HG02981 (cell line): ENCODE results near the gene DISP2.

Experiments used
- ATAC-seq: cut with Tn5 transposase; IDR thresholded peaks from one replicate; pipeline ENCODE4 v1.9.1; 2021; ENCODE audit warnings: mild to moderate bottlenecking, moderate library complexity; ENCODE audit not compliant: unreplicated experiment

The DISP2 gene

DNA sequence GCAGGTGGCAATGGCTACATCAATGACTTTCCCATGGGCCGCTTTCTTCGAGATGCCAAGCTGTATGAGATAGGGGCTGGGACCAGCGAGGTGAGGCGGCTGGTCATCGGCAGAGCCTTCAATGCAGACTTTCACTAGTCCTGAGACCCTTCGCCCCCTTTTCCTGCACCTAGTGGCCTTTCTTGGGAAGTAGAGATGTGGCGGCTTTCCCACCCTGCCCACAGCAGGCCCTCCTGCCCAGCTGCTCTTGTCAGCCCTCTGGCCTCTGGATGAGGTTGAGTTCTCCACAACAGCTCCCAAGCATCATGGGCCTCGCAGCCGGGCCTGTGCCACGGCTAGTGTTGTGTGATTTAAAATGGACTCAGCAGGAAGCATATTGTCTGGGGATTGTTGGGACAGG lies 60.1 kb downstream of the DISP2 start:
- ATAC-seq = no peak

DNA sequence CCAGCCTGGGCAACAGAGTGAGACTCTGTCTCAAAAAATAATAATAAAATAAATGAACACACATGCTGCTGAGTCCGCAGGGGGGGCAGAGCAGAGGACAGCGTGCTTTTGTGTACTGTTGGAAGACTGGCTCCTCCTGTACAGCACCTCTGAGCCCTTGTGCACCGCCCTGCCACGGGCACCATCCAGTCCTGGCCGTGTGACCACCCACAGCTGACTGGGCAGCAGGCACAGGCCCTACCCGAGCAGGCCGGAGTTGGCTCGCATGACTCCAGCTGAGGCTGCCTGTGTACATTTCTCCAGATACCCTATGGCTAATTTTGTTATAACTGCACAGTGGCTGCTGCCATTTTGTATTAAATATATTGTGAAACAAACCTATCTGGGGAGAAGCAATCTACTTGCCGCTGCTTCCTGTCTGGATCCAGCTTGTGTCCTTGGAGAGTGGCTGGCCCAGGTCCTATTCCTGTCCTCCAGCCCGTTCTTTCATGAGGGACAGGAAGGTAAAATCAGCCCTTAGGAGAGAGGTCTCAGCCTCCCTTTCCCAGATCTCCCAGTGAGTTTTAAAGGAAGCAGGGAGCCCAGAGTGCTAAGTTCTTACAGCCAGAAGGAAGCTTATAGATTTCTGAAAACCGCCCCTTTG lies 62.2 kb downstream of the DISP2 start:
- no peak for ATAC-seq

DNA sequence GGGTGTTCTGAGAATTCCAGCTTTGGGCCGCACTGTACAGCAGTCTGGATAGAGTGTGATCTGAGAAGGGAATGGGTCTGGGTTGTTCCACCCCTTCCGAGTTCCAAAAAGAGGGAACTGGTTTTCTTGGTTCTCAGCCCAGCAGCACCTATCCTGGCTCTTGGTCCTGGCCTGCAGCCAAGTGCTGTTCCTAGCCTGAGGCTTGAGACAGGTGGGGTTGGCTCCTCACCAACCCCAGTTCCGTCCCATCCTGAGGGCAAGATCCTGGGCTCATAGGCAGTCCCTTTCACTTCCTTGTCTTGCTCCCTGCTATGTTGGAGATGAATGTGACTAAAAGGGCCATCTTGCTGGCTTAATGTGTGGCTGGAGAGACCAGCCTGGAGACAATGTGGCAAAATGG lies 62.8 kb downstream of the DISP2 start:
- ATAC-seq = no peak

DNA sequence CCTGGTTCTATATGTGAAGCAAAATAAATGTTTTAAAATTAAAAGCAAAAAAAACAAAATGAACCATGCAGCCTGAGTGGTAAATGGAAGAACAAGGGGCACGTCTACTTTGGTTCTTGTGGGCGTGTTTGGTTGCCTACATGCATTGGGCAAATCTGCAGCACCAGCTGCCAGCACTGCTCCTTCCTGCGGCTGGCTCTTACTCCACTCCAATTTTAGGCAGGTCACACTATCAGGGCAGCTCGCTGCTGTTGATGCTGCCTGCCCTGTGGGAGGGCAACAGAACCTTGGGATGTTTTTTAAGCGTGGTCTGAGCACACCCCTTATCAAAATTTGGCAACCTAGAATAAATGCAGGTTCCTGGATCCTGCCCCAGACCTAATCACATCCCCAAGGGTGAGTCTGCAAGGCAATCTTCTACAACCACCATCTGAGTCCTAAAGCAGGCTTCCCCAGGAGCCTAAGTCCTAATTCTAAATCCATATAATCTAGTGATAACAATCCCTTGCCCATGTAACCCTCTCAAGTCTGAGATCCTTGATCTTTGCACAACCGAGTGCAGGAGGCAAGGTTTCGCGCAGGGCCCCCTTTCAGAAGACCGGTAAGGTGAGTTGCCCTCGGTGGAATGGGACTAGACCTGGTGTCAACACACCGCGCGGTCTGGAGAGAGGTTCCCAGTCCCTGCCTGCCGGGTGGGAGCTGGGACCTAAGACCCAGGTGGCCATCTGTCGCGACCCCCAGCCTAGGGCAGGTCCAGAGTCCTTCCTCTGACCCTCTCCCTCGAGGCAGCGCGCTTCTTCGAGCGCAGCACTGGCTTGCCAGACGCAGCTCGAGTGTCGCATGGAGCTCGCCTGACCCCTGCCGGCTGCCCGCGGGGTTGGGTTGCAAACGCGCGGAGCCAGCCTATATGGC lies 63.5 kb downstream of the DISP2 start:
- no peak for ATAC-seq

DNA sequence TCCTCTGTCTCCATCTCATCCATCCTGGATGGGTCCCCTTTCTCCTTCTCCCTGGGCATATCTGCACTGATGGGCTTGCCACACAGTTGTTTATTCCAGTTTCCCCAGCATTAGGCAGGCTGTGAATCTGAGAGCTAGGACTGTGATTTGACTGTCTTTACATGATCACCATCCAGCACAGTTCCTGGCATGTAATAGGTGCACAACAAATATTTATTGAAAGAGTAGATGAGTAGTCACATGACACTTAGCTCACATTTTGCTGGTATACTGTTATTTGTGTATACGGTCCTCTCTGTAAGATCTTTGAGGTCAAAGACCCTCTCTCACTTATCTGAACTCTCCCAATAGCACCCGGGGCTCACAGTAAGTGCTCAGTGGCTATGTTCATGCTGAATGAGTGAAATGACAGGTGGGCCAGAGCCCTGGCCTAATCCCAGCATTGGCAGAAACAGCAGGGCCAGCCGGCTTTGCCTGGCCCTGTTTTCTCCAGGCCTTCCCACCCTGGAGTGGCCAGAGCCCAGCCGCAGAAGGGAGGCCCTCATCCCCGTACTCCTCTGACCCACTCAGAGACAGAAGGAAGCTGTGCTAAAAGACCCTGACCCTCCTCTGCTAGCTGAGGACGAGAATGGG lies 66.6 kb downstream of the DISP2 start:
- ATAC-seq = no peak

DNA sequence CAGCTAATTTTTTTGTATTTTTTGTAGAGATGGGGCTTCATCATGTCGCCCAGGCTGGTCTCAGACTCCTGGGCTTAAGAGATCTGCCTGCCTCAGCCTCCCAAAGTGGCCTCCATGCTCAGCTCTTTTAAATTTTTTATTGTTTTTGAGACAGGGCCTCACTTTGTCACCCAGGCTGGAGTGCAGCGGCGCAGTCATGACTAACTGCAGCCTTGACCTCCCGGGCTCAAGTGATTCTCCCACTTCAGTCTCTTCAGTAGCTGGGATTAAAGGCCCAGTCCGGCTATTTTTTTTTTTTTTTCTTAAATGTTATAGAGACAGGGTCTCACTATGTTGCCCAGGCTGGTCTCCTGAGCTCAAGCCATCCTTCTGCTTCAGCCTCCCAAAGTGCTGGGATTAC lies 67.7 kb downstream of the DISP2 start:
- no peak for ATAC-seq

DNA sequence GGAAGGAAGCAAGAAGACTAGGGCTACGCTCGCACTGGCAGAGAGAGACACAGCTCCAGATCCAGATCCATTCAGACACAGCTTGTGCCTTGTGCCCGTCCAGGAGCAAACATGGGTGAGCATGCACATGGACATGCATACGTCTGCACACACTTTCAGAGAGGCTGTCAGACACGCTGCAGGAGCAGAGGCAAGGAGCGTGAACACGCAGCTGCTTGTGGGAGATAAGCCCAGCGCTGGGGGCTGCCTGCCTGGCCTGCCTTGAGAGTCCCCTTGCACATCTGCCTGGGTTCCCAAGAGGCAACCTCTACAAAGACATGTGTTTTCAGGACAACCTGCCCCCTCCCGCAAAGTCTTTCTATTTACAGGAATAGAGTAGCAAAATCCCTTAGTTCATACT lies 69.2 kb downstream of the DISP2 start:
- ATAC-seq = no peak

DNA sequence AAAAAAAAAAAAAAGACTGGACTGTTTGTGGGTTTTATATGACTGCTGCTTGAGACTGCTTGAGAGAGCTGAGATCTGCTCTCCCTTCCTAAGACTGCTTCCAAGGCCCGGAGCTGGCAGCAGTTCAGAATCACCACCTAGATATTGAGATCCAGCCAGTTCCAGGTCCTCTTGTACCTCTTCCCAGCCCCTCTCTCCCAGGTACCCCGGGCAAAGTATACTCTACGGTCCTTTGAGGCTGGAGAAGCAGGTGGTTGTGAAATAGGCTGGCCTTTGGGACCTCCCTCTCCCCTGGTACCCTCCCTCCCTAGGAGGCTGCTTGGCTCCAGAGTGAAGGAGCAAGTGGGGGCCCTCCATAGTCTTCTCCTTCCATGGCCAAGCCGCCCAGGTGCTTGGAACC lies 70.2 kb downstream of the DISP2 start:
- no peak for ATAC-seq
